Measurements from ENCODE around the gene TNS3. TPM values are rescaled to one million over a fixed set of nuclear protein-coding genes. Genes with fewer than 3 reads are reported as not detected.

Gene TNS3
- total and polyA plus RNA-seq, 9 of the 15 experiments (the other 6 are each of a cell fraction or from before 2014, with no cell fraction given) = 0.20 TPM; not detected in 8

GRCh38 chr7:47488969-47489342 lies 93.0 kb downstream of the TNS3 start (continued):
- TF ChIP-seq, protein P1, sequence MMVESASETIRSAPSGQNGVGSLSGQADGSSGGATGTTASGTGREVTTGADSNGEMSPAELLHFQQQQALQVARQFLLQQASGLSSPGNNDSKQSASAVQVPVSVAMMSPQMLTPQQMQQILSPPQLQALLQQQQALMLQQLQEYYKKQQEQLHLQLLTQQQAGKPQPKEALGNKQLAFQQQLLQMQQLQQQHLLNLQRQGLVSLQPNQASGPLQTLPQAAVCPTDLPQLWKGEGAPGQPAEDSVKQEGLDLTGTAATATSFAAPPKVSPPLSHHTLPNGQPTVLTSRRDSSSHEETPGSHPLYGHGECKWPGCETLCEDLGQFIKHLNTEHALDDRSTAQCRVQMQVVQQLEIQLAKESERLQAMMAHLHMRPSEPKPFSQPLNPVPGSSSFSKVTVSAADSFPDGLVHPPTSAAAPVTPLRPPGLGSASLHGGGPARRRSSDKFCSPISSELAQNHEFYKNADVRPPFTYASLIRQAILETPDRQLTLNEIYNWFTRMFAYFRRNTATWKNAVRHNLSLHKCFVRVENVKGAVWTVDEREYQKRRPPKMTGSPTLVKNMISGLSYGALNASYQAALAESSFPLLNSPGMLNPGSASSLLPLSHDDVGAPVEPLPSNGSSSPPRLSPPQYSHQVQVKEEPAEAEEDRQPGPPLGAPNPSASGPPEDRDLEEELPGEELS (CRISPR knock-in tag; IDR thresholded peaks at IDR 0.05; ENCODE audit: borderline replicate concordance) = no peak
- TF ChIP-seq BMI1 (IDR thresholded peaks at IDR 0.05; ENCODE audit: low read length) (no peak), ZNF24 (IDR thresholded peaks at IDR 0.05) (no peak), SRSF7 (optimal IDR thresholded peaks at IDR 0.05; ENCODE audit: low read depth, low read length) (no peak), GATA2 (CRISPR knock-in tag; IDR thresholded peaks at IDR 0.05) (no peak), NFE2L1 (tag; IDR thresholded peaks at IDR 0.05; ENCODE audit: borderline replicate concordance, low read depth) (no peak), E2F3 (CRISPR knock-in tag; IDR thresholded peaks at IDR 0.05) (no peak), LEF1 (IDR thresholded peaks at IDR 0.05) (no peak), E2F6 (IDR thresholded peaks at IDR 0.05; ENCODE audit: borderline replicate concordance in 1 of 2, extremely low read depth in 1 of 2, insufficient read depth in 1 of 2, insufficient read length in 1 of 2, low read depth in 1 of 2, low read length in 1 of 2, poor library complexity in 1 of 2, severe bottlenecking in 1 of 2) (no peak), FOXJ2 (tag; IDR thresholded peaks at IDR 0.05) (no peak), BRF1 (IDR thresholded peaks at IDR 0.05; ENCODE audit: borderline replicate concordance, extremely low read depth, insufficient read length) (no peak)
